Measurements from ENCODE around the gene SREBF2.

SREBF2 gene

DNA sequence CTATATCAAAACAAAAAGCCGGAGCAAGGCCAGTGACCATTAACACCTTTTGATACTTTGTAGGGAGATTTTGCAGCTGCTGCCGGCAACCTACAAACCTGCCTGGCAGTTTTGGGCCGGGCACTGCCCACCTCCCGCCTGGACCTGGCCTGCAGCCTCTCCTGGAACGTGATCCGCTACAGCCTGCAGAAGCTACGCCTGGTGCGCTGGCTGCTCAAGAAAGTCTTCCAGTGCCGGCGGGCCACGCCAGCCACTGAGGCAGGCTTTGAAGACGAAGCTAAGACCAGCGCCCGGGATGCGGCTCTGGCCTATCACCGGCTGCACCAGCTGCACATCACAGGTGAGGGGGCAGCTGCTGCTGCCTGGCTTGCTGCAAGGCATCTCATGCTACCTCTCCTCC is 47.7 kb downstream of the SREBF2 start:
- no peak for DNase-seq

DNA sequence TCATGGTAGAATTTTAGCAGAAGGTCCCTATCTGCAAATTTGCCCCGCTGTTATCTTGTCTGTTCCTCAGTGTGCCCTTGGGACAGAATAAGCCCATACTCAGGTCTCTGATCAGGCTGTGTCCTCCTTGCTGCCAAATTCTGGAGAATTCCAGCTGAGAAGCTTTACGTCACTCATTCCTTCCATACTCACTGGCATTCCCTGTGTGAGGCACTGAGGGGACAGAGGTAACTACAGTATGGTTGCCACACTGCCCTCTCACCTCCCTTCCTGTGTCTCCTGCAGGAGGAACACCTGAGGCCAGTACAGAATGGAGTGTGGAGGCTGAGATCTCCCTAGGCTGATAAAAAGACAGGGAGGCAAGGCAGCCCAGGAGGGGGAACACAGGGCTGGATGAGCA is 50.5 kb downstream of the SREBF2 start:
- no peak for DNase-seq

GRCh38 chr22:41885116-41885515 is 52.2 kb downstream of the SREBF2 start:
- no peak for DNase-seq

DNA sequence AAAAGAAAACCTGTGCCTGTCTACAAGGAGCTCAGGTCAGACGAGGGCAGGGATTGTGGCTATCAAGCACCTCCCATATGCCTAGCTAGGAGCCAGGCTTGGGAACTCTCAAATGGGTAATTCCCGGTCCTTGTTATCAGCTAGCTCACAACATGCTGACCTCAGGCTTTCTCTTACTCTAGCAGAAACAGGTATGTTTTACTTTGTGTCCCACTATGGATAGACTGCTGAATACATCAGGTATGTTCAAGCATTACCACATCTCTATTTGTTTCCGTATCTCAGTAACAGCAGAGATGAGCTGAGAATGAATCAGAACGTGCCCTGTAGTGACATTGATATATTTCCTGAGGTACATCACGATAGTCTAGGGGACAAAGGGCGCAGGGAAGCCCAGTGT is 52.6 kb downstream of the SREBF2 start:
- no peak for DNase-seq

DNA sequence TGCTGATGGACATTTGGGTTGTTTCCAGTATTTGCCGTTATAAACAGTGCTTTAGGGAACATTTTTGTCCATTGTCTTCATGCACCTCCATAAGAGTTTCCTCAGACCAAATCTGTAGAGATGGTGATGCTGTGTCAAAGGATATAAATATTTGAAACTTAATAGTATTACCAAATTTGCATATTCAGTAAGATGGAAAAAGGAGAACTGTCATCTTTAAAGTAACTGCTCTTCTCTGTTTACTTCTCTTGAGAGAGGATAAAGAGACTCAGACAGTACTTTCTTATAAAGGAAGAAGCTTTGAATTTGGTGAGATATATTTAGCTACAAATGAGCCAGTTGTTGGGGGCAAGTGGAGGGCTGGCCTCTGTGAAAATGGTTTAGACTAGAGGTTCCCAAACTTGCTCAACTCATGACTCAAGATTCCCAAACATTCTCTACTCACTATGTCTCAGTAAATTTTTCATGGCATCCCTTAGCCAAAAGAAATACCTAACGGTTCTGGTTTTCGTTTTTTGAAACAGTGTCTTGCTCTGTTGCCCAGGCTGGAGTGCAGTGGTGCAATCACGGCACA is 55.8 kb downstream of the SREBF2 start:
- DNase-seq = no peak

GRCh38 chr22:41891407-41891806 is 58.5 kb downstream of the SREBF2 start:
- DNase-seq = no peak

- DNase-seq = no peak
Observed at GRCh38 chr22:41892721-41893120, 59.8 kb downstream of the SREBF2 start.

DNA sequence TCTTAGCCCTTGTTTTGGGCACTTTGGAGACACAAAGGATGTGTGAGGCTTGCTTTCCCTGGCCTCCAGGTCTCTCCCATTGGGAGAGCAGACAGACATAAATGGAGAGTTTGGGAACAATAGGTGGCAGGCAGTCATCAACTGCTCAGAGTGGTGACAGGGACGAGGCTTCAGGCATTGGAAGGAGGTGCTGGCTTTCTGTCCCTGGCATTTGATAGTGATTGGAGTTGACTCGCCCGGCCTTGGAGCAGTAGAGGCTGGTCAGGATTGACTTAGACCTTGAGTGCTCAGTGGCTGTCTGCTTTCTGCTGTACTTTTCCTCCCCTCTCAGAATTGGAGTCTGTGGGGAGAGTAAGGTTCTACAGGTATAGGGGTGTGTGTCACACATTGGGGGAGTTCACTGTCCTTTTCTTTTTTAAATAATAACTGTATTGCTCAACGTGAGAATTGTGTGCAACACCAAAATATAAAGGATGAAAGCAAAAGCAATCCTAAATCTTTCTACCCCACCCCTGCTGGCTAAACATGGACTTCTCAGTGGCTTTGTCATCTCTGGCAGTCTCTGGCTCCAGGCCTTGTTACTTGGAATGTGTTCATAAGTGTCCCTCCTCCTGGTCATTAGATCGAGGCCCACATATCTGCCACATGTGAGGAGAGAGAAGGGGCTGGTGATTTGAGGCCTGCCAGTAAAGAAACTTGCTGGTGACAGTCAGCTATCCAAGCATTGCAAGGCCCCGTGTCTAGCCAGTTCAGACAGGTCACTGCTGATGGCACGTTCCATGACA is 60.9 kb downstream of the SREBF2 start:
- no peak for DNase-seq

DNA sequence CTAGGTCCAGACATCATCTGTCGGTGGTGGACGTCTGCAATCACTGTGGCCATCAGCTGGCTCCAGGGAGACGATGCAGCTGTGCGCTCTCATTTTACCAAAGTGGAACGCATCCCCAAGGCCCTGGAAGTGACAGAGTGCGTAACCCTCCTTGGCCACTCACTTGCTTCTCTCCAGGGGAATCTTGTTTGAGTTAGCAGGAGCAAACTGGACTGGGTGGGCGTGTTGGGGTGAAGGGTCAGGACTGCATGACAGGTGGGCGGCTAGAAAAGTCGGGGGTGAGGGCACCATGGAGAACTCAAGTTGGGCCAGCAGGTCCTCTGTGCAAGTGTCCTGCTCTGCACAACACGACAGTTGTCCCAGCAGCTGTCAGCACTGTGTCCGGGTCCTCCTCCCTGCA is 65.7 kb downstream of the SREBF2 start:
- DNase-seq = peak; percentile 24

DNA sequence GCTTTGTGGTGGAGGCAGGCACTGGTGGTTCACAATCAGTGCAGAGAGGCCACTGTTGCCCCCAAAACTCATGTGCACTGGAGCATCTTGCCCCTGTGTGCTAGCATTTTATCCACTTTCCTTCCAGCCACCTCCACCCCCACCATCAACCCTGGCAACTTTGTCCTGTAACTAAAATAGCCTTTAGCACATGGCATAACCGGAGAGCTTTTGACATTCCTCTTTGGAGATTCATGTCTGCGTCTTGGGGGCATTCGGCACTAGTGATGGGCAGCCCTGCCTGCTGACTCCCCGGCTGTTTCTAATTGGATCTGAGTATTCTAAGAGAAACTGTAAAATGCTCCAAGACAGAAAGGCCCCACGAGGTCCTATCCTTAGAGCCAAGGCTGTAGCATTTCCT is 66.2 kb downstream of the SREBF2 start:
- no peak for DNase-seq

GRCh38 chr22:41899992-41900651 is 67.2 kb downstream of the SREBF2 start:
- DNase-seq = no peak

DNA sequence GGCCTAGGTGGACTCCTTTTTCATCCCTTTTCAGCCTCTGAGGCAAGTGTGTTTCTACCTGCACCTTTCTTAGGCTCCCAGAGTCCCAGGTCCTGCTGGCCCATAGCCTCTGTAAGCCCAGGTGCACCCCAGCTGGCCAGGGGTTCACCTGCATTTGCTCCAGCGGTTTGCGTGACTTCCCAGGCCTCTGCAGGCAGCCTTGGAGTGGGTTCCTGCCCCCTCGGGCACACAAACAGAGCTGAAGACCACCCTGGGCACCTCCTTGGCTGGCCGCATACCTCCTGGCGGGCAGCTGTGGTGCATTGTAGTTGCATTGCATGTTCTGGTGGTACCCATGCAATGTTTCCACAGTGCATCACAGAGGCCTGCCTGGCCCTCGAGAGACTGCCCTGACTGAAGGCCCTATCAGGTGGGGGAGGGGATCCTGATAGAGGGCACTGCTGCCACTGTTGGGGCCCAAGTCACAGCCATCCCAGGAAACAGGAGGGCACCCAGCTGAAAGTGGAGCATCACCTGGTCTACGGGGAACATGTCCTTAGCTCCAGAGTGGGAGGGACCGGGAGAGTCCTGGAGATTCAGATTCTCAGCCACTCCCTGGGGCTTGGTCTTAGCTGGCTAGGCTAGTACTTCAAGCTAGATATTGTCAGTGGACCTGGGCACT is 67.9 kb downstream of the SREBF2 start:
- DNase-seq = no peak

DNA sequence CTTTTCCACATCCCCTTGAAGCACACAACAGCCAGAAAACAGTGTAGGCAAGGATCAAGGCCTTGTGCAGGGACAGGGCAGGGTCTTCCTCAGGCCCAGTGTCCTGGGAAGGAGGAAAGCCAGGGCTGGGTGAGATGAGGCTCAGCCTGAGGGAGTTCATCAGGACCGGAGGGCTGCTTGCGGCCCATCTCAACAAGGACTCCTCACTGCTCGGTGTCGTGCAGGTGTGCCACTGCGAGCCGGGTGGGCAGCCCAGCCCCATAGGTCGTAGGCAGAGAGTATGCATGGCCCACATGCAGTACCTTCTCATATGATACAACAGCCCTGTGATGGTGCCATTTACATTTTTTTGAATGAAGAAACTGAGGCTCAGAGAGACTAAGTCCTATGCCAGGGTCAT is 69.1 kb downstream of the SREBF2 start:
- no peak for DNase-seq

GRCh38 chr22:41902932-41903421 is 70.1 kb downstream of the SREBF2 start:
- DNase-seq = no peak

DNA sequence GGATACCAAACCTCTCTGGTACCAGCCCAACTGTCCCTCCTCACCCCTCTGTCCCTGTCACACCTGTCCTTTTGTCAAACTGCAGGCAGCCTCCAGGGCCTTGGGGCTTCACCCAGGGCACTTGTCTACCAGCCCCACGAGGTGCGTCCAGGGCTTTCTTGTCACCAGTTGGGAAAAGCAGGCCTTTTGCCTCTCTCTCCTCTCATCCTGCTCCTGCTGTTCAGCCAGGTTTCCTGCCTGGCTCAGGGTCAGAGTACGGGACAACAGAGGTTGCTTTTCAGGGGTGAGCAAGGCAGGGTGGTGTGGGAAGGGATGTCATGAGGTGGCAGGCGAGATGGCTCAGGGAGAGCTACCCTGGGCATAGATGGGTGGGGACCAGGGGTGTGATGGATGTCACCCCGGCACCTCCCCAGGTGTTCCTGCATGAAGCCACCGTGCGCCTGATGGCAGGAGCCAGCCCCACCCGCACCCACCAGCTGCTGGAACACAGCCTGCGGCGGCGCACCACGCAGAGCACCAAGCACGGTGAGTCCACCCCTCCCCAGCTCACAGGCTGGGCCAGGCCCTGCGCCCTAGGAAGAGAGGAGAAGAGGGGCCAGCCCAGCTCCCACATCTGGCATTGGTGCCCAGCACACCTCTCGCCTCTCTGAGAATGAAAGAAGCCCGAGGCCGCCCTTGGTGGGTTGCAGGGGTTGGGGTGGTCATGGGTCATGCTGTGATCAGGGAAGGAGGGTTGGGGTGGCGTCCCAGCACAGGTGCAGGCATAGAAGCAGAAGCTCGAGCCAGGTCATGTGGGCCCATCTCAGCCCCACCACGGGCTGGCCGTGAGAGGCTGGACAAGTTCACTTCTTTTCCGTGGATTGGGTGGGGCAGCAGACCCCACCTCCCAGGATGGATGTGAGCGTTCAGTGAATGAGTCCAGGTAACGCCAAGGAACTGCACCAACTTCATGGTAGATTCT is 71.8 kb downstream of the SREBF2 start:
- no peak for DNase-seq

- DNase-seq = no peak
Observed at GRCh38 chr22:41905411-41906202, 72.7 kb downstream of the SREBF2 start.

GRCh38 chr22:41906822-41907221 is 73.9 kb downstream of the SREBF2 start:
- no peak for DNase-seq

DNA sequence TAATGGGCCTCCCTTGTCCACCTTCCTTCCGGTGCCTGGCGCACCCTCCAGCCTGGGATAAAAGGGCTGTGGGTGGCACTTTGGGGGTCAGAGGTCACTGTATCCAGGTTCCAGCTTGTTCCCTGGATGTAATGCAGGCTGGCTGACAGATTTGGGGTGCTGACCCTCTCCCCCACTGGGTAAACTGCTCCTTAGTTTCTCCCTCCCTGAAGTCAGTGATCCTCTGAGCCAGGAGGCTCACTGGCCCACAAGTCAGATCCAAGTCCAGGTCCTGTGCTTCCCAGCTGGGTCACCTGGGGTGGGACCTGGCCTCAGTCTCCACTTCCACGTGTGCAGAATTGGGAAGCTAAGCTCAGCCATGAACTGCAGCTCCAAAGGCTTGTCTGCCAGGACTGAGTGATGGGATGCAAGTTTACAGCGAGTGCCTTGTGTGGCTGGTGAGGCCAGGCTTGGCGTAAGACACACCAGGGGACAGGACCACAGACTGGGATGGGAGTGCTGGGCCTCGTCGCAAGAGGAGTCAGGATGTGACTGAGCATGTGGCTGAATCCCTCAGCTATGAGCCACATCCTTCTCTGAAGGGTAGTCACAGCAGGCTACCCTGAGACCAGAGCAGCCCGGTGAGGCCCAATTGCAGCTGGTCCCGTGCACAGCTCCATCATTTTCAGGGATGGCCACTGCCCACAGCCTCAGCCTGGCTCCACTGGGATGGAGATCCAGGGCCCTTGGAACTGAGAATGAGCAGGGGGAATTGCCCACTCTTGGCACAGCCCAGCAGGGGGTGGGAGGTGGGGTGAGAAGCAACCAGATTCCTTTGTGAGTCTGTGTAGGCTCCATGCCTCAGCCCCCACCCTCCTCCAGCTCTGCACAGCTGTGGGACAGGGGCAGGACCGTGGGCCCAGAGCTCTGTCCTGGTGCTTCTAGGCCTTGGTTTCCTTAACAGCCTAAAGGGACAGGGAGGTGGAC is 74.8 kb downstream of the SREBF2 start:
- no peak for DNase-seq

DNA sequence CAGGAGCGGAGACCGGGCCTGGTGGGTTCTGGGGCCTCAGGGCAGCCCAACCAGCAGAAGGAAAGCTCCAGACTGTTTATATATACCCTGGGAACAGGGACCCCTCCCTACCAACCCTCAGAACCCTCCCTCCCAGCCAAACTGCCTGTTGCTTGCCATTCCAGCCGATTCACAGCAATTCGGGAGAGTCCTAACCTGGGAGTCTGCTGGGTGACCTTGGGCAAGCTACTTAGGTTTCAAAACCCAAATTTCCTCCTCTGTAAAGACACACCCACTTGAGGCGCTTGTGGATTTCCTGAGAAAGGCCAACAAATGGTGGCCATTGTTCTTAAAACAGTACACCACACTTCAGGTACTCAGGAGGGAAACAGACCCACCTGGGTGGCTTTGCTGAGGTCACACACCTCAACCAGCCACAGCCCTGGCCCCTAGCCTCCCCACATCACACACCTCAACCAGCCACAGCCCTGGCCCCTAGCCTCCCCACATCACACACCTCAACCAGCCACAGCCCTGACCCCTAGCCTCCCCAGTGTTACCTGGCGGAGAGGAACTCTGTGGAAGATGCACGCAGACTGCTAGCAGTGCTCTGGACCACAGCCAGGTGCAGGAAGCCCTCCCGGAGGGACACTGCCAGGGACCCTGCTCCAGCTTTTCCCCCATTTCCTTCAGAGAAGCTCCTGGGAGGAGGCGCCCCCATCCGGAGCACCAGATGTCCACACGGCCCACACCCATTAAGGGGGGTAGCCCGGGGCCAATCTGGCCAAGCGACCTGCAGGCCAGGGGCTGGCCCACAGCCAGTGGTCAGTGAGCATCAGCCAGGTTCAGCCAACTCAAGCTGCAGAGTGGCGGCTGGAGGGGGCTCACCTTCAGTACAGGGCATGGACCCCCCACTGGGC is 75.8 kb downstream of the SREBF2 start:
- no peak for DNase-seq
